Hepatocyte (in vitro differentiated cells): ENCODE measurements around the gene EPC2.

Source experiments
- CTCF ChIP-seq: fragments of 200-600 bp; sonication (generic); IDR thresholded peaks from 2 replicates; pipeline ENCODE4 v1.5.1; 2016; ENCODE audit warnings: antibody characterized with exemption, mild to moderate bottlenecking; ENCODE audit not compliant: poor library complexity
- EZH2 ChIP-seq: fragments of 200-600 bp; sonication (generic); IDR thresholded peaks from 2 replicates; pipeline ENCODE4 v1.6.1; 2016; ENCODE audit warnings: antibody characterized with exemption, mild to moderate bottlenecking, borderline replicate concordance
- EZH2phosphoT487 ChIP-seq: fragments of 200-600 bp; sonication (generic); IDR thresholded peaks from one replicate; pipeline ENCODE4 v1.6.1; 2018; ENCODE audit warnings: antibody characterized with exemption, mild to moderate bottlenecking, low read depth, moderate library complexity; ENCODE audit not compliant: unreplicated experiment, severe bottlenecking

- TF ChIP-seq CTCF: no peak
- no peak for TF ChIP-seq EZH2
- no peak for TF ChIP-seq EZH2phosphoT487
Observed at GRCh38 chr2:148701877-148702276, 57.3 kb downstream of the EPC2 start.
